Fibroblast of lung (primary cell): ENCODE measurements around the gene OR2T6.

Experiments used
- CTCF ChIP-seq, 2 donors: IDR thresholded peaks in 1 of 2; conservative IDR thresholded peaks in 1 of 2; 1 replicate in 1 of 2; 2 replicates in 1 of 2; pipeline ENCODE4 v1.5.1; 2011 to 2012; ENCODE audit warnings: low read length in 2 of 2, control low read depth in 1 of 2, inconsistent platforms in 1 of 2, low read depth in 1 of 2, mild to moderate bottlenecking in 1 of 2
- EZH2 ChIP-seq: IDR thresholded peaks from 2 replicates; pipeline ENCODE4 v1.5.1; 2012; ENCODE audit warnings: low read length, control low read depth, mild to moderate bottlenecking; ENCODE audit errors: missing control alignments

- TF ChIP-seq CTCF (conservative IDR thresholded peaks at IDR 0.05 in 1 of 2, IDR thresholded peaks at IDR 0.05 in 1 of 2; ENCODE audit: low read depth in 1 of 2, low read length in 2 of 2) = no peak
- no peak for TF ChIP-seq EZH2
Measured at GRCh38 chr1:248348475-248348874, 27.1 kb upstream of the OR2T6 start, which contains the start of gene OR14C36.
